GM20000 (cell line): ENCODE measurements around the gene STEAP4.

Experiments used
- DNase-seq: peaks from one replicate; pipeline ENCODE4 v3.0.0; 2012; ENCODE audit warnings: low spot score
- TF ChIP-seq, protein P1 (sequence below): IDR thresholded peaks from 2 replicates; pipeline ENCODE4 v1.5.1; 2012; ENCODE audit warnings: mild to moderate bottlenecking, control low read depth; ENCODE audit errors: extremely low read depth, missing control alignments

STEAP4 gene

GRCh38 chr7:88344271-88344670 lies 37.6 kb upstream of the STEAP4 start:
- DNase-seq: no peak

DNA sequence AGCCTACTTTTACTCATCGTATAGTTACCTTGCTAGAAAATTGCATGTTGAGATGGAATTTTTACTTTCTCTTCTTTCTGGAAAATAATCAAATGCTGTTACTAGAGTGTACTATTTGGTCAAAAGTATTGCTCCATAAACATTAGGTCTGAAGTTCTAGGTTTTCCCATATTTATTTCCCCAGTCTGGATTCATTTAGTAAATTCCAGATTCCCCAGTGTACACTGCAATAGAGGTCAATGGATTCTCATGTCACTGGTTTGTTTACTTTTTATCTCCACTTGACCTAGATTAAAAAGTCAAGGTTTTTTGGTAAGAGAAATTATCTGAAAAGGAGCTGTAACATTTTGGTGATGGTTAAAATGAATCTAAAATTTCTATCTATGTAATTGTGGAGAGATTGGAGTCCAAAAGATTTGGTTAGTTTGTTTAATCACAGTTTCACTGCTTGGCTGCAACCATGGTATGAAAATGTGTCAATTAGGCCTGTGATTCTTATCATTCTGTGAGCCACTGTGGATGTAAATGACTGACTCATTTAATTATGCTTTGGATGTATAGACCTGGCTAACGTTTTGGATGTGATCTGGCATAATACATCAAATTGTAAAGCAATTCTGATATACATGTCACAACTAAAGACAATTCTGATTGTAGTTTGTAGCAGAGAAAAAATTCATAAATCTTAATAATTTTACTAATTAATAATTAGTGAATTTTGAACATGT lies 32.7 kb upstream of the STEAP4 start:
- TF ChIP-seq, protein P1, sequence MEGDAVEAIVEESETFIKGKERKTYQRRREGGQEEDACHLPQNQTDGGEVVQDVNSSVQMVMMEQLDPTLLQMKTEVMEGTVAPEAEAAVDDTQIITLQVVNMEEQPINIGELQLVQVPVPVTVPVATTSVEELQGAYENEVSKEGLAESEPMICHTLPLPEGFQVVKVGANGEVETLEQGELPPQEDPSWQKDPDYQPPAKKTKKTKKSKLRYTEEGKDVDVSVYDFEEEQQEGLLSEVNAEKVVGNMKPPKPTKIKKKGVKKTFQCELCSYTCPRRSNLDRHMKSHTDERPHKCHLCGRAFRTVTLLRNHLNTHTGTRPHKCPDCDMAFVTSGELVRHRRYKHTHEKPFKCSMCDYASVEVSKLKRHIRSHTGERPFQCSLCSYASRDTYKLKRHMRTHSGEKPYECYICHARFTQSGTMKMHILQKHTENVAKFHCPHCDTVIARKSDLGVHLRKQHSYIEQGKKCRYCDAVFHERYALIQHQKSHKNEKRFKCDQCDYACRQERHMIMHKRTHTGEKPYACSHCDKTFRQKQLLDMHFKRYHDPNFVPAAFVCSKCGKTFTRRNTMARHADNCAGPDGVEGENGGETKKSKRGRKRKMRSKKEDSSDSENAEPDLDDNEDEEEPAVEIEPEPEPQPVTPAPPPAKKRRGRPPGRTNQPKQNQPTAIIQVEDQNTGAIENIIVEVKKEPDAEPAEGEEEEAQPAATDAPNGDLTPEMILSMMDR: no peak
- DNase-seq: no peak

More at GRCh38 chr7:88344271-88344670, 37.6 kb upstream of the STEAP4 start:
- TF ChIP-seq, protein P1: no peak

DNA sequence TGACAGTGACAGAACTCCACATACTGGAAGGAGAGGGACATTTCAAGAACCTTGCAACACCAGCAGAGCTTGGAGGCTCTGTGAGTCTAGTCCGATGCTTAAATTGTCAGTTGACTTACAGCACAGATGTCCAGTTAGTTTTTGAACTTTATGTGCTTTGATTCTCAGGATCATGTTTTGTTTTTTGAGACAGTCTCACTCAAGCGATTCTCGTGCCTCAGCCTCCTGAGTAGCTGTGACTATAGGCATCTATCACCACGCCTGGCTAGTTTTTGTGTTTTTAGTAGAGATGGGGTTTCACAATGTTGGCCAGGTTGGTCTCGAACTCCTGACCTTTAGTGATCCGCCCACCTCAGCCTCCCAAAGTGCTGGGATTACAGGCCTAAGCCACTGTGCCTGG lies 31.8 kb upstream of the STEAP4 start:
- DNase-seq: no peak
- TF ChIP-seq, protein P1: no peak

- TF ChIP-seq, protein P1: no peak
- DNase-seq: no peak
These were observed 30.9 kb upstream of the STEAP4 start for GRCh38 chr7:88337572-88337971.

GRCh38 chr7:88331322-88331721 lies 24.6 kb upstream of the STEAP4 start:
- TF ChIP-seq, protein P1: no peak
- DNase-seq: no peak

- TF ChIP-seq, protein P1: no peak
- no peak for DNase-seq
These were observed 23.1 kb upstream of the STEAP4 start for GRCh38 chr7:88329532-88330463.

DNA sequence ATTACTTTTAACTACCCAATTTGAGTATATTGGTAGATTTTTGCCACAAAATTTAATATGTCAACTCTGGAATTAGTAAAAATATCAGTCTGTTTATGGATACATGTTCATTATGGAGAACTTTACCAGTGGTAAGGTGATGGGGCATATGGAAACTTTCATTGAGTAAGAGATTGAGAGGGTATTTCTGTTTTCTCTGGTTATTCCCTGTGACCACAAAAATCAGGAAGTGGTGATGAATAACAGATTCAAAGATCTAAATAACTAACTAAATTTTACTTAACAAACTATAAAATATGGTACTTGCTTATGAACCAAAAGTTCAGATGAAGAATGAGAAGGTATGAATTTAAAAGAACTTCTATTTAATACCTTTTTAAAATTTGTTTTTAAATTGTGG lies 22.1 kb upstream of the STEAP4 start:
- TF ChIP-seq, protein P1: no peak
- no peak for DNase-seq
